HS-27A (cell line): ENCODE measurements around the gene FGD5.
"Not testable (repeated sequence)": the region's sequence is repeated elsewhere in the genome, so short reads cannot be mapped to it uniquely, and the experiment has no call there.

Source experiments
- DNase-seq: peaks from one replicate; pipeline ENCODE4 v3.0.0-alpha.2; 2012; ENCODE audit warnings: low read depth, missing footprints

FGD5 gene

DNA sequence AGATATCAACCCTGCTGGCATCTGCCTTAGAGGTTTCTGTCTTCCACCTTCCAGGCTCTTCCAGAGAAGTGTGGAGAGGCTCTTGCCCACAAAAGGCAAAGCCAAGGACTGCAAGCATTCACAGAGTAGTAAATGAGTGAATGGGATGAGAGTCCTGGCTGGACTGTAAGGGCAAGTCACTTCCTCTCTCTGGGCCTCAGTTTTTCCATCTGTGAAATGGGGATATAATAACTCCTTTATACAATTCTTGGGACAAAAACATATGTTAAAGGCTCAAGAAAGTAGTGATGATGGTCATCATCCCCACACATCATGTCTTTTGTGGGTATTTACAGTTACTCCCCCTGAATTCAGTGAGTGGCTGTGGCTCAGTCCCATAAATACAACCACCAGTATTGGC, 10.7 kb upstream of the FGD5 start:
- DNase-seq: no peak

DNA sequence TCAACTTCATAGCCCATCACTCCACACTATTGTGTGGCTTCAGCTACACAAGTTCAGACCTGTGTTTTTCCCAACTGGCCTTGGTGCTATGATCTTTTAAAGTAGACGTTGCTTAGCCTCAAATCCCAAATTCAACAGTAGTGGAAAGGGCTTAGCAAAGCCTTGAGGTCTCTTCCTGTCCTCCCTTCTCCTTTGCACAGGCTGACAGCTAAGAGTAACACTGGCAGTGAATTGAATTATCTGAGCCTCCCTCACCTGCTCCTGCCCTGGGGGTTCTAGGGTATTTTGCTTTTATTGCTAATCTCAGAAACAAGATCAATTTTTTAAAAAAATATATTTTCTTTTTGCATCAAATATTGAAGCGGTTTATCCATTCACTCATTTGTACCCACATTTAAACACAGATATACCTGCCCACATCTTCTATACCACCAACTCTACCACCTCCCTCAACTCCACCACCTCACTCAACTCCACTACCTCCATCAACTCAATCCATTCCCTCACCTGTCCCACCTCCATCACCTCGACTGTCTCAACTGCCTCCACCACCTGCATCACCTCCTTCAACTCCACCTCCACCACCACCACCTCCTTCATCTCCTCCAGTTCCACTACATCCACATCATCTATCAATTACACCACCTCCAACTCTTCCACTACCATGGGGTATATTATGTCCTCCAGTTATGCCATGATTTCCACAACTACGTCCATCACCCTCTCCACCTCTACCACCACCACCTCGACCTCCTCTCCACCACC, 10.1 kb upstream of the FGD5 start:
- no peak for DNase-seq

DNA sequence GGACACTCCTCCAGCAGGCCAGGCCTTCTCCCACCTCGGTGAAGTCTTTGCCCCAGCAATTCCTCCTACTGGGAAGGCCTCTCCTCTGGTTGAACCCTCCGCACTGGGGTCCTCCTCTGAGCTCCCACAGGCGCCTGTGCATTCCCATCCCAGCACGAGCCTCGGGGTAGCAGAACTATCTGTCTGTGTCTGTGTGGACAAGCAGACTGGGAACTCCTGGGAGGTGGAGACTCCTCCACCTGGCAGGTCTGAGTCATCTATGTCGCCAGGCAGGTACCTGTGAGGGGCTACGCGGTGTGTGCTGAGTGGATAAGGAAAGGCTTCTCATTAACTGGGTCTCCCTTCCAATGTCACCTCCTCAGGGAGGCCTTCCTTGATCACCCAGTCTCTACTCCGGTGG, 9.2 kb upstream of the FGD5 start:
- DNase-seq: not testable (repeated sequence)

DNA sequence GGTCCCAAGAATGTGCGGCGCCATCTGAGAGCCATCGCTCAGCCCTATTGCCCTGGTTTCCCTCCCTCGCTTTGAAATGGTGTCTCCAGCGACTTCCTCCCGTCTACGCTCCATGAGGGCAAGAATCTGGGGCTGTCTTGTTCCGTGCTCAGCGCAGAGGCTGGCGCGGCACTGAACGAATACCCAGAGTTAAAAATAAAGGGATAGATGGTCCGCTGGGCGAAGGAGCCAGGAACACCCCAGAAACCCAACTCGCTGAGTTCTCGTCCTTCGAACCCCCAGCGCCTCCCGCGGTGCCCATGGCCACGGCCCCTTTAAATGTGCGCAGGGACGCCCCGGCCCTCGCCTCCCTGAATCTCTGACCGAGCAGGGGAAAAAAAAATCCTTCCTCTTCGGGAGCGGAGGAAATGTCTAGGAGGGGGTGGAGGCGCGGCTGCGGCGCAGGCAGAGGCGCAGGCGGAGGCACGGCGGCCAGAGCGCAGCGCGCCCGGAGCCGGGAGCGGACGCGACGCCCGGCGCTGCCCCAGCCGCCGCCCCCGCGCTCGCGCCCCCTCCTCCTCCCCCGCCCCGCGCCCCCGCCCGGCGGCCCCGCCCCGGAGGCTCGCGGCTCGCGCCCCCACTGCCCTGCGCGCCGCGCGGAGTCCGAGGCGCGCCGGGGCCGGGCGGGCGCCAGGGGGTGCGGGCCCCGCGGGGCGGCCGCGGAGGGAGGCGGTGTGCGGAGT, 8.5 kb upstream of the FGD5 start:
- no peak for DNase-seq

DNA sequence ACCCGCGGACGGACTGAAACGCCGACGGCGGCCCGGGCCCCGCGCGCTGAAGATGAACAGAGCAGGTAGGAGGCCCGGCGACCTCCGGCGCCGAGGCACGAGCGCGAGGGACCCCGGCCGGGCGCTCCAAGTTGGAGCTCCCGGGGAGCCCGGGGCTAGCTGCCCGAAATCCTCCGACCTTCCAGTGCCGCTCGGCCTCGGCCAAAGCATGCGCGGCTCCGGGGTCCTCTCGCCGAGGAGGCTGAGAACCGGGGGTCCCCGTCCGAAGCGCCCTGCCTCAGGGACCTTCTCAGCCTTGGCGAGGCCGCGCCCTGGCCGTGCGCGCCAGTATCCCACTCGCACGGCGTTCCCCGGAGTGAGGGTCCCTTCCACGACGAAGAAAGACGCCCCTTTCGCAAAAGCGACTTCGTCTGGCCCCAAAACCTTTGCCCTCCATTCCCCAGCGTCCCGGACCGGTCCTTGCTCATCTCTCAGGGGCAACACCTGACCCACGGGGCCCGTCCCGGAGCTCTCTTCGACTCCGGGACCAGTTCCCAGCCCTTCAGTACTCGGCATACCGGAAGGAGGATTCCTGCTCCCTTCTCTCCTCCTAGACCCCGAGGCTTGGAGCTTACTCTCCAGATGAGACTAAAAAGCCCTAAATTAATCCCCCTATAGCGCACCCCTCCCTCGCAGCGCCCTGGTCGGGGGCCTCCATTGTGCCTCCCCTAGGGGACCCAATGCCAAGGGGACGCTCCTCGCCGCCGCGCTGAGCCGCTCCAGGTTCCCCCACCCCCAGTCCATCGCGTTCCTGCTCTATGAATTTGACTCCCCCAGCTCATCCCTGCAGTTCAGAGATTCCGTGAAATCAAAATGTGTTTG, 7.7 kb upstream of the FGD5 start:
- no peak for DNase-seq

DNA sequence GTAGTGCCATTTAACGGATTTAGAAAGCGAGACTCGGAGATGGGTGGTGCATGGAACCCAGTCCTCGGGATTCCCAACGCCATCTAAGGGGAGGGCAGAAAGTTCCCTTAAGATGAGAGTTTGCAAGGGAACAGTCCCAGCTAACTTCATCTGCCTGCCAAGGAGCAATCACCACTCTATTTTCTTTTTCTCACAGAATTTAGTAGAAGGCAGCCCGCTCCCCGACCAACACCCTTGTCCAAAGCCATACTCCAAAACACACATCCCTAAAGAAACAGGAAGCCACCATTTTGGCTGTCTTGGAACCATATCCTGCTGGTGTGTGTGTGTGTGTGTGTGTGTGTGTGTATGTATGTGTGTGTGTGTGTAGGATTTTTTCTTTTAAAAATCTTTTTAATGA, 7.1 kb upstream of the FGD5 start:
- DNase-seq: no peak

DNA sequence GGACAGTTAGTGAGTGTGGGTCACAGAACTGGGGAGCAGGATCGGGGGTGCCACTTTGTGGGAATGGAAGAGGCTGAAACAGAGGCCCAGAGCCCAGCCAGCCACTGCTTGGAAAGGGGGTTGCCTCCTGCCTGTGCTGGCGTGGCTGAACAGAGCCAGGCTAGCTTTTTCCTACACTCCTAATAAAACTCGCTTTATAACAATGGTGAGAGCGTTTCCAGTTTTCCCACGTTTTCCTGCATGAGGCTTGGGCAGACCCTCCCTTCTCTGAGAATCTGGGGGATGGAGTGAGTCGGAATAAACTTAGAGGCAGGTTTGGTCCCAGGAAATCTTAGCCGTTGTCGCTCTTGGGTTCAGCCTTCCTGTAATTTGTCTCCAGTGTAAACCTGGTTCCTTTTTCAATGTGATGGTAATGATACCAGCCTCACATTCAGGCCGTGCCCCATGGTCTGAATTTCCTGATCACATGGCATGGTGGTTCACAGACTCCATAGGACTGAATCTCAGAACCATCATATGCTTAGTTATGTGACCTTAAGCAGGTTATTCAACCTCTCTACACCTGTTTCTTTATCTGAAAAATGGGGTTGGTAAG, 6.5 kb upstream of the FGD5 start:
- no peak for DNase-seq

DNA sequence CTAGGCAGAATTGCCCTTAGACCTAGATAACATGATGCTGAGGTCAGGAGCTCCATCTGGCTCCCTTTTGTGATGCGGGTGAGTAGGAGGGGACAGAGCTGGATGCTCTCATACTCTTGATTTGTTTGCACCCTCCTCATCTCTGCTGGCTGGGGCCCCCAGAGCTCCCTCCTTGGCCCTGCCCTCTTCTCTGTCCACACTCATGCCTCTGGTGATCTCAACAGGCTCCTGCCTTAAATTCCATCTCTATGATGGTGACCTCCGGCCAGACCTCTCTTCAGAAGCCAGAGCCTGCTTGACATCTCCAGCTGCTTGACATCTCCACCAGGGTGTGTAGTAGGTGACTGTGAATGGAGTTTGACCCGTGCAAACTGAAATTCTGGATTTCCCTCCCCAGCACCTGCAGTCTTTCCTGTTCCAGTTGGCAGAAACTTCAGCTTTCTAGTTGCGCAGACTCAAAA, 4.3 kb upstream of the FGD5 start:
- DNase-seq: no peak

DNA sequence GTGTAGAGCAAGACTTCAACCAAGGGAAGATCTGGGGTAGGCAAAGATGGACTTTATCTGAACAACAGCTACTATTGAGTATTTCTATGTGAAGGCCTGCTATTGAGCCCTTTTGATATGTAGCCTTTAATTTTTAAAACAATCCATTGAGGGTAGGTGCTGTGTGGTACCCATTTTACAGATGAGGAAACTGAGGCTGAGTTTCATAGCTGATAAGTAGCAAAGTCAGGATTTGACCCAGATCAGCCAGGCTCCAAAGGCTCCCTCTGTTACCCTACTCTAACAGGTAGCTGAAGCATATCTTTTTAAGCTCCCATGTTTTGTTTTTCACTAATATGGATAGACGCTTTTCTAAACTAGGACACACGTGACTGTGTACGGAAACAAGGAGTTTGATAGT, 2.4 kb upstream of the FGD5 start:
- DNase-seq: no peak

DNA sequence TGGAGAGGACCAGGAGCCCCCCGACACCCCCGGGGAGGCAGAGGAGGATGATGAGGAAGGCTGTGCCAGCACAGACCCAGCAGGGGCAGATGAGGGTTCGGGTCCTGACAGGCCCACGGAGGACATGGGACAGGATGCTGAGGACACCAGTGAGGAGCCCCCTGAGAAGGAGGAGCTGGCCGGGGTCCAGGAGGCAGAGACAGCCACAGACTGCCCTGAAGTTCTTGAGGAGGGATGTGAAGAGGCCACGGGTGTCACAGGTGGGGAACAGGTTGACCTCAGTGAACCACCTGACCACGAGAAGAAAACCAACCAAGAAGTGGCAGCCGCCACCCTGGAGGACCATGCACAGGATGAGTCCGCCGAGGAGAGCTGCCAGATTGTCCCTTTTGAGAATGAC, 909 bp downstream of the FGD5 start:
- DNase-seq: no peak

DNA sequence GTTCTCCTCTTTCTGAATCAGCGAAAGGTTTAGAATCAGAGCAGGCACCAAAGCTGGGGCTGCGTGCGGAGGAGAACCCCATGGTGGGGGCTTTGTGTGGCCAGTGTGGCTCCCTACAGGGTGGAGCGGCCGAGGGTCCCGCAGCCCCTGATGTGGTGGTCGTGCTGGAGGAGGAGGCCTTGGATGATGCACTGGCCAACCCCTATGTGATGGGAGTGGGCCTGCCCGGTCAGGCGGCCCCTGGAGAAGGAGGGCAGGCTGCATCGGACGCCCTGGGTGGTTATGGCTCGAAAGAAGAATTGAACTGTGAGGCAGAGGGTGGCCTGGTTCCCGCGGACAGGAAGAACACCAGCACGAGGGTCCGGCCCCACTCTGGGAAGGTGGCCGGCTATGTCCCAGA, 1.4 kb downstream of the FGD5 start:
- no peak for DNase-seq

DNA sequence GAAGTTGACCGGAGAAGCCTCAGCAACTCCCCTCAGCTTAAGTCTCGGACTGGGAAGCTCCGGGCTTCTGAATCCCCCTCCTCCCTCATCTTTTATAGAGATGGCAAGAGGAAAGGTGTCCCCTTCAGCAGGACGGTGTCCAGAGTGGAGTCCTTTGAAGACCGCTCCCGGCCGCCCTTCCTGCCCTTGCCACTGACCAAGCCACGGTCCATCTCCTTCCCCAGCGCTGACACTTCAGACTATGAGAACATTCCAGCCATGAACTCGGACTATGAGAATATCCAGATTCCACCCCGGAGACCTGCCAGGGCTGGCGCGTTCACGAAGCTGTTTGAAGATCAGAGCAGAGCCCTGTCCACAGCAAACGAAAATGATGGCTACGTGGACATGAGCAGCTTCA, 2.4 kb downstream of the FGD5 start:
- no peak for DNase-seq

DNA sequence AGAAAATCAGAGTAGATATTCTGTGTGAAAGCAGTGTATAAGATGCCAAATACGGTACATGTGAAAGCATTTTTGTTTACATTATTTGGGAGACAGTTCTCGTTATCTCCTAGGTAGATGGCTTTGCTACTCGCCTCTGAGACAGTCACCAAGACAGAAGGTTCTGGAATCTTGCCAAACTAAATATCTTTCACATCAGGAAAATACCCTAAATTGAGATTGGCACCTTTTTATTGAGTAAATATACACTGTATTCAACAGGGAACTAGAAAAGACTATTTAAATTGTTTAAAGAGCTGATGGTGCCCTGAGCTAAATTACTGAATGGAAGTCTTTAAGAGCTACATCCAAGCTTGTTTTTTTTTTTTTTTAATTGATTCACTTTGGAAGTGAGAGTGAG, 3.4 kb downstream of the FGD5 start:
- no peak for DNase-seq

DNA sequence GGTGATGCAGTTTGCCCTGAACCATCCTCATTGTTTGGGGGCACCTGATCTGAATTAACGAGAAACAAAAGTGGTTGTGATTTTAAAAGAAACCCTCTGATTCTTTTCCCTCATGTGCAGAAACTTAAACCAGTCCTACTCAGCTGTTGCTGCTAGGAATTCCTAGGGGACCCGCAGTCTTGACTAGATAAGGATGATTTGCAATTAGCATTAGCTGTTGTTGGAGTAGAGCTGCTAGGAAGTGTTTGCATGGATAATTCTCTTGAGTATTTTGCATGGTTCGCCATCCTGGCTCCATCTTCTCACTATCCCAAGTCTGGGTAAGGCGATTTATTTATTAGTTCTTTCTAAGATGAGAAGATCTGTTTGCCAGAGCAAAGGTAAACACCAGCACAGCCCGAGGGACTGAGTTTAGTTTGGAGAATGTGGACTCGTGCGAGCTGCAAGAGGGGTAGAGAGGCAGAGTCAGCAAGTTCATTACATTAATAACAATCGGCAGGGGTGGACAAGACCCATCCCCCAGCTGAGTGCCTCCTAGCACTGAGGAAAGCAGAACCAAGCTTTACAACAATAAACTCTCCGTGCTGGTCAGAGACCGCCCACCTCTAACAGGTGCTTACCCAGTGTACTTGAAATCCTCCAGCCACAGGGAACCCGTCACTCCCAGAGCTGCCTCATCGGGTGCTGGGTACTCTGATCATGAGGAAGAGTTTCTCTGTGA, 4.1 kb downstream of the FGD5 start:
- no peak for DNase-seq

DNA sequence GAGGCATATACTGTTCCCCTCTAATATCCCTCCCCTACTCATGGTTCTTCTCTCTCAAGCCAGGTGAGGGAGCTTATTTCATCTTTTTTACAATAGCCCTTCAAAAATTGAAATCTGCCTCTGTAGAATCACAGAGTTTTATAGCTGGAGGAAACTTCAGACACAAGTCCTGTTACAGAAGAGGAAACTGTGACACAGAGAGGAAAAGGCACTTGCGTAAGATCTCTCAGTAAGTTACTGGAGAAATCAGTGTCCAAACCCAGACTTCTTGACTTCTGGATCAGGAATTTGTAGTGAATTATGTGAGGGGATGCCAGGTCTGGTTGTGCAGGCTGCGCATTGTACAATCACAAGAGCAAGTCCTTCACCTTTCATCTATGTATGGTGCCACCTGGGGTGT, 4.6 kb downstream of the FGD5 start:
- DNase-seq: no peak

DNA sequence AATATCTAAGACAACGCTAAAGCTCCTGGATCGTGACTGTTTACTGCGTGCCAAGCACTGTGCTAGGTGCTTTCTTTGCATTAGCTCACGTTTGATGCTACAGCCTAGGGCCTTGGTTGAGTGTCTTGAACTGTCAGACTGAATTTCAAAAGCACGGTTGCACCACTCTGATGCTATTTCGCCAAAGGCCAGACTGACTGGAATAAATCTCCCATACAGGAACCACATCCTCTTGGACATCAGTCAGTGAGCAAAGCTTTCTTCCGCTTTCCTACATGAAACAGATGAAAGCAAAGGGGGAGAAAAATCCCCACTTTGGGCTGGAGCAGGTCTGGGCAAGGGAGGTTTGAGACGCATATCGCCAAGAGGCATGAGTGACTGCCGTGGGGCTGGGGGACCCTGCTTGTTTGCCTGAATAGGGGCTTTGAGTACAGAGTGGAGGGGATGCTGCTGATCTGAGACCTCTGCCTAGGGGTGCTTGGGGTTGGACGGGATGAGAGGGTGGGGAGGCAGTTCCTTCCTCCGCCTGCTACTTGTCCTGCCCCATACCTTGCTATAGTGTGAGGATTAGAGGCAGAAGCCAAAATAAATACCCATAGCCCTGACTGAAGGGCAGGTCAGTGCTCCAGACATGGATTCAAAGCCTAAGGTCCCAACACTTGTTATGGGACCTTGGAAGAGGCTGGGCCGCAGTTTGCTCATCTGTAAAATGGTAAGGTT, 5.3 kb downstream of the FGD5 start:
- DNase-seq: no peak

DNA sequence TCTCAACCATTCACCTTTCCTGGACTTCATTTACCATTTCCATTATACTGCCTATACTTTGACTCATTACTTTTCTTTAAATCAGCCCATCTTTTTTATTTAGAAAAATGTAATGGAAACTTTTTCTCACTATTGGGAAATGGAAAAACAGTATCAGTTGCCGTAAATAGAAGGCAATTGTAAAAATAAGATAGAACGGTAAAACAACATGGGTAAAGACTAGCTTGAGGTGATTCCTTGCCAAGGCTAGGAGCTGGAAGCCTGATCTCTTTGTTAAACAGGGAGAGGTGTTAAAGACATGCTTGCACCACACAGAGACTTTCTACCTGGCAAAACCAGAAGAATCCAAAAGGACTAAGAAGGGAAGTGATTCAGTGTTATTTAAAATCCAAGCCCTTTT, 5.9 kb downstream of the FGD5 start:
- DNase-seq: no peak

DNA sequence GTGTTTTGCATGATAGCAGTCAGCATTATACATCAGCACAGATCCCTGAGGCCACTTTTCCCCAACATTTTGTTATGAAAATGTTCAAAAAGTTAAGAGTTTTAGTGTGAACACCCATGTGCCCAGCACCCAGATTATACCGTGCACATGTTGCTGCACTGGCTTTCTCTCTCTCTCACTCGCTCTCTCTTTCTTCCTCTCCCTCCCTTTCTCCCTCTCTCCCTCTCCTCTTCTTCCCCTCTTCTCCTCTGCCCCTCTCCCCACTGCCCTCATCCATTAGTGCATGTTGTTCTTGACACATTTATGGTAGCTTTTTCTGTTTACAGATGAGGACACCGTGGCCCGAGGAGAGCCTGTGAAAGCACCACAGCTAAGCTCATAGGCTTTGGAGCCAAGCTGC, 7.3 kb downstream of the FGD5 start:
- DNase-seq: no peak

DNA sequence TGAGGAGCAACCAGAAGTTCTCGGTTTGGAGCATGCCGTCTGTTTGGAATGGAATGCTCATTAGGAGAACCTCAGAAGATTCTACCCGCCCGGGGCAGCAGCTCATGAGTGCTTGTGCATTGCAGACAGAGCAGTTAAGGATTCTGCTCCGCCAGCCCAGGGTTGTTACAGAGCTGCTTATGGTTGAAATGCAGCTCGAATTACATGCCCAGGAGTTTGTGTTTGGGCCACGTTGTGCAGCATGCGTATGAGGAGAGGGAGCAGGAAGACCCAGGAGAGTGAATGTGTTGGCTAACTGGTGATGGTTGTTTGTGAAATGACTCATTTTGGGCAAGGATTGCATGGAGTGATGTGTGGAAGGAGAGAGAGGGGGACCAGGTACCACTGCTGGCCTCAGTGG, 9.0 kb downstream of the FGD5 start:
- no peak for DNase-seq

DNA sequence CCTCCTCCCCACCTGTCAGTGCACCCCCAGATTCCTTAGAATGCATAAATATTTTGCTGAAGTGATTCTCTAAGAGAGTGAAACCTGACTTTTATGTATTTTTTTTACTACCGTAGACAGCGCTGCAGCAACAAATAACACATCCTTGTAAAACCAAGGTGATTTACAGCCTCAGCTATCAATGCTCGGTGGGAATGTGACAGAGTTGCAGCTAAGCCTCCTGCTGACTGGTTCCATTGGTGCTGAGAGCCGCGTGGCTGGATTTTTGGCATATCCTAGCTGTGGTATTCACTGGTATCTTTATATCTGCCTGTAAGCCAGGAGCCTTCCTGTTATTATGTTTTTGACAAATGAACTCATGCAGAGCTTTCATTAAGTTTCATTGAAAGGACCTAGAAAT, 11.0 kb downstream of the FGD5 start:
- no peak for DNase-seq

DNA sequence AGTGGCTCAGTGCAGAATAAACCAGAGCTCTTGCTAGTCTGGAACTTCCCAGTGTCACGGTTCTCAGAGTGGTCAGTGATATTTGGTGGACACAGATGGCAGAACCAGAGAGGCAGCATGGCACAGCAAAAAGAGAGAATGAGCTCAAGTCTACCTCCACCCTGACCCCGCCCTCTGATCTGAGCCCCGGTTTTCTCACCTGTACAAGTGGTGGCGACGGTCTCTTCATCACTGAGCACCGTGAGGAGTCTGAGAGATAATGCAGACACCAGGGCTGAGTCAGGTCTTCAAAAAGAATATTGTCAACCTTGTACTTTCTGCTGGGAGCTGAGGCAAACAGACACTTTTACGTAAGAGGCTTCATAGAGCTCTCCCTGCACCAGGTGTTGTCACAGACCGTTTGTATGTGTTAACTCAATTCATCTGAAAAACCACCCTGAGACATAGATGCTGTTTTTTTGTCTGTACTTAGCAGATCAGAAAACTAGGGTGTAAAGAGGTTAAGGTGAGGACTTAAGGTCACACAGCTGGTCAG, 13.2 kb downstream of the FGD5 start:
- DNase-seq: no peak
